Colonic mucosa (tissue), 4 donors: Measurements from ENCODE around the gene ACTN2. TPM values are rescaled to one million over a fixed set of nuclear protein-coding genes. Genes with fewer than 3 reads are reported as not detected.

Experiments
- DNase-seq: peaks from one replicate; pipeline ENCODE4 v3.0.0-alpha.2; 2020
- H3K27ac ChIP-seq: fragments of 200-600 bp; one replicate; pipeline ENCODE4 v1.8.0; 2021
- H3K27me3 ChIP-seq: fragments of 200-600 bp; one replicate; pipeline ENCODE4 v1.8.0; 2021
- H3K36me3 ChIP-seq: fragments of 200-600 bp; one replicate; pipeline ENCODE4 v1.8.0; 2021
- H3K4me1 ChIP-seq: fragments of 200-600 bp; one replicate; pipeline ENCODE4 v1.8.0; 2021; ENCODE audit warnings: mild to moderate bottlenecking
- H3K4me3 ChIP-seq: fragments of 200-600 bp; one replicate; pipeline ENCODE4 v1.8.0; 2021
- H3K9ac ChIP-seq, 2 donors: one replicate each; pipeline ENCODE4 v1.7.0; 2013; ENCODE audit warnings: control low read depth in 2 of 2, low read depth in 2 of 2, low read length in 2 of 2
- H3K9me3 ChIP-seq: fragments of 200-600 bp; one replicate; pipeline ENCODE4 v1.8.0; 2021
- intact Hi-C: fragments of 100-400 bp; cut with DNase I; formaldehyde crosslinking; loops from one replicate; pipeline ENCODE4 v1.14.1; 2022
- total RNA-seq, 2 donors: library from RNA; stranded (reverse); fragmentation: NEBNext Ultra II Directional in 1 of 2; extraction: Animal tissue kit (Norgen Biotek cat#: 25700) in 1 of 2; gene quantifications; one replicate each; pipeline ENCODE4 v1.2.1, GENCODE V29; 2021
- TF ChIP-seq, protein P1 (sequence below): fragments of 200-600 bp; IDR thresholded peaks from one replicate; pipeline ENCODE4 v1.8.0; 2022; ENCODE audit warnings: antibody characterized with exemption, mild to moderate bottlenecking
- donor health status: healthy.
- donor health status: DM: no; HTN: no; CAD: no.
- donor health status: DM: no; HTN: no; CAD: no.

The ACTN2 gene
- total RNA-seq, 2 donors from 2014 or later = 0.05 to 0.72 TPM

DNA sequence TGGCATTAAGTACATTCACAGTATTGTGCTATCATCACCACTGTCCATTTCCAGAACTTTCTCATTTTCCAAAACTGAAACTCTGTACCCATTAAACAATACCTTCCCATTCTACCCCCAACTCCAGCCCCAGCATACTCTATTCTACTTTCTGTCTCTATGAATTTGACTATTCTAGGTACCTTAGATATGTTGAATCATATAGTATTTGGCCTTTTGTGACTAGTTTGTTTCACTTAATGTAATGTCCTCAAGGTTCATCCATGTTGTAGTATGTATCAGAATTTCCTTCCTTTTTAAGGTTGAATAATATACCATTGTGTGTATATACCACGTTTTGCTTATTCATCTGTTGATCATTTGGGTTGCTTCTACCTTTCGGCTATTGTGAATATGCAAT, 120.3 kb downstream of the ACTN2 start:
- no peak overlapping the region for H3K9ac ChIP-seq
- peaks cover 3% of the 10 kb centered on the region for H3K4me1 ChIP-seq
- intact Hi-C loops = no loop called here
- no peaks in the 10 kb centered on the region for H3K9me3 ChIP-seq
- no peak overlapping the region for H3K4me3 ChIP-seq
- DNase-seq = no peak
- TF ChIP-seq, protein P1, sequence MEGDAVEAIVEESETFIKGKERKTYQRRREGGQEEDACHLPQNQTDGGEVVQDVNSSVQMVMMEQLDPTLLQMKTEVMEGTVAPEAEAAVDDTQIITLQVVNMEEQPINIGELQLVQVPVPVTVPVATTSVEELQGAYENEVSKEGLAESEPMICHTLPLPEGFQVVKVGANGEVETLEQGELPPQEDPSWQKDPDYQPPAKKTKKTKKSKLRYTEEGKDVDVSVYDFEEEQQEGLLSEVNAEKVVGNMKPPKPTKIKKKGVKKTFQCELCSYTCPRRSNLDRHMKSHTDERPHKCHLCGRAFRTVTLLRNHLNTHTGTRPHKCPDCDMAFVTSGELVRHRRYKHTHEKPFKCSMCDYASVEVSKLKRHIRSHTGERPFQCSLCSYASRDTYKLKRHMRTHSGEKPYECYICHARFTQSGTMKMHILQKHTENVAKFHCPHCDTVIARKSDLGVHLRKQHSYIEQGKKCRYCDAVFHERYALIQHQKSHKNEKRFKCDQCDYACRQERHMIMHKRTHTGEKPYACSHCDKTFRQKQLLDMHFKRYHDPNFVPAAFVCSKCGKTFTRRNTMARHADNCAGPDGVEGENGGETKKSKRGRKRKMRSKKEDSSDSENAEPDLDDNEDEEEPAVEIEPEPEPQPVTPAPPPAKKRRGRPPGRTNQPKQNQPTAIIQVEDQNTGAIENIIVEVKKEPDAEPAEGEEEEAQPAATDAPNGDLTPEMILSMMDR = no peak
- H3K36me3 ChIP-seq = no peaks in the 10 kb centered on the region
- no peaks in the 10 kb centered on the region for H3K27me3 ChIP-seq
- H3K27ac ChIP-seq = no peak overlapping the region

DNA sequence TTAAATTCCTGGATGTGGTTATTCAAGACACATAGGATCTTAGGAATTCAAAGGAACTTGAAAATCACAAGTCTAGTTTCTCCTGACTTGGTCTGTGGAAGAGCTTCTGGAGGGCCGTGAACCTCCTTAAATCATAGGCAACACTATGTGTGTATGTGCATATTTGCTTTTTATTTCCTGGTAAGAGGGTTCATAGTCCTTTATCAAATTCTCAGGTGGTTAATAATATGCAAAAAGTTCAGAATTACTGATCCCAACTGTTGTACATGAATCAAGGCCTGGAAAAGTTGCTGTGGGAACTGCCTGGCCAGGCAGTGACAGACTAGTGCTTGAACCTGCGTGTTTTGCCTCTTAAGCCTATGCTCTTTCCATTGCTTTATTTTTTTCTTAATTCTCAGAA, 121.7 kb downstream of the ACTN2 start:
- Histone ChIP-seq H3K9ac (no peak overlapping the region), H3K27me3 (no peaks in the 10 kb centered on the region), H3K4me3 (no peak overlapping the region), H3K9me3 (no peaks in the 10 kb centered on the region), H3K4me1 (peaks cover 3% of the 10 kb centered on the region), H3K27ac (peak overlapping the region; percentile 10), H3K36me3 (no peaks in the 10 kb centered on the region)
- no peak for DNase-seq
- TF ChIP-seq, protein P1 = no peak
- intact Hi-C loops = no loop called here

DNA sequence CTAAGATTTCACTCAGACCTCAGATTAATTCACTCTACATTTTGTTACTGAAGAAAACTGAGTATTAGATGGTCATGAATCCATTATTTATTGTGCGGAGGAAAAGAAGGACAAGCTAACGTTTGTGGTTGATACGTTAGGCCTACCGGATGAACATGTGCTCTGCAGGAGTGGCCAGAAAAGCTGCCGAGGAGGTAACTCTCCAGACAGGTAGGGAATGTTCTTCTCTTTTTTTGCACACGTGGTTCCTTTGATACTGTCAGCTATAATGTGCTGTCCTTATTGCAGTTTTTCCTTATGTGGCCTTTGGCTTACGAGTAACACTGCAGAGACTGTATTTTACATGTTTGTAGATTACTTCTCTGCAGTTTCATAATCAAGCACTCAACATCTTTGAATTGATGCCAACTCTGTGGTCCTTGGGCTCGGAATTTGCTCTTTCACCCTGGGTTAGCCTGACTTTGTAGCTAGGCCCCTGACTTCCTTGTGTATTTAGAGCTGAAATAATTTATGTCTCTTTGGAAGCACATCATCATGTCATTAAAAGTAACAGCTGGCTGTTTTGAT, 122.3 kb downstream of the ACTN2 start:
- no peaks in the 10 kb centered on the region for H3K9me3 ChIP-seq
- H3K4me1 ChIP-seq = peaks cover 3% of the 10 kb centered on the region
- DNase-seq = peak; percentile 36
- intact Hi-C loops = no loop called here
- peak overlapping the region; percentile 10 for H3K27ac ChIP-seq
- no peaks in the 10 kb centered on the region for H3K36me3 ChIP-seq
- TF ChIP-seq, protein P1 = no peak
- H3K4me3 ChIP-seq = no peak overlapping the region
- H3K9ac ChIP-seq = no peak overlapping the region
- no peaks in the 10 kb centered on the region for H3K27me3 ChIP-seq

DNA sequence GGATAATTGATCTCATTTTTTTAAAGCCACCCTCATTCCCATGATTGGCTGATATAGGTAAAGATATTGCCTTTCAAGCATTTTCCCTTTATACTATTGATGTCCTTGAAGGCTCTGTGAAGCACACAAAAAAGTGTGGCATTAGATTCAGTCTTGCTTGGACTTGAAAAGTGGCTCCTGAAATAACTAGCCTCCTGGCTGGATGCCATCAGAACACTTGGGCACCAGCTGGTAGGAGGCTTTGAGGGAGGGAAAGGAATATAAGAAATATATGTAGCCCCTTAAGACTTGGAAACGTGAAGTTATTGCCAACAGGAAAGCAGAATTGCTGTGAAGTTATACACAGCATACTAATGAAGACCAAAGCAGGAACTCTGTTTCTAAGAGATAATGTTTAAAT, 122.8 kb downstream of the ACTN2 start:
- peaks cover 3% of the 10 kb centered on the region for H3K4me1 ChIP-seq
- H3K27ac ChIP-seq = no peak overlapping the region
- intact Hi-C loops = no loop called here
- TF ChIP-seq, protein P1 = no peak
- DNase-seq = no peak
- no peaks in the 10 kb centered on the region for H3K36me3 ChIP-seq
- H3K9me3 ChIP-seq = no peaks in the 10 kb centered on the region
- no peak overlapping the region for H3K9ac ChIP-seq
- no peak overlapping the region for H3K4me3 ChIP-seq
- H3K27me3 ChIP-seq = no peaks in the 10 kb centered on the region

DNA sequence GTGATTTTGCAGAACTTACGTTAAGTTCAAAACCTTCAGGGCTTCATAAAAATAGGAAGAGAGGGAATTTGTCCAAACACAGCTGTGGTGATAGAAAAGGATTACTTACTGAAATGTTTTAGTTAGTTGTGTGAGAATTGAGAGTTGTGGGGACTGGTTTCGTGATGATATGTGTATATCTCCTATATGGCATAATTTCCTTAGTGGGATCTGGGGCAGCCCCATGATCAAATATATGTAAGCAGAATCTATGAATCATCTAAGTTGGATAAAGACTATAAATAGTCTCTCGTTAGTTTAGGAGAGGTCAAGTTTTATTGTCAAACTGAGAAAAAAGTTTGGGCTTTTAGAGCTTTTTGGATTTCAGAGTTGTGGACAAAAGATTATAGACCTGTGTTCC, 123.7 kb downstream of the ACTN2 start:
- Histone ChIP-seq H3K4me3 (no peak overlapping the region), H3K4me1 (peaks cover 3% of the 10 kb centered on the region), H3K9ac (no peak overlapping the region), H3K27ac (no peak overlapping the region), H3K27me3 (no peaks in the 10 kb centered on the region), H3K9me3 (no peaks in the 10 kb centered on the region), H3K36me3 (no peaks in the 10 kb centered on the region)
- intact Hi-C loops = no loop called here
- TF ChIP-seq, protein P1 = no peak
- no peak for DNase-seq
